ENCODE data around the gene TEKT5. TPM values are rescaled to one million over a fixed set of nuclear protein-coding genes. Genes with fewer than 3 reads are reported as not detected.
A peak's percentile ranks its signal among the peaks of the same experiment; 100 is the strongest.

The TEKT5 gene
- polyA plus RNA-seq, 3 donors: 0.16 TPM; not detected in 2

GRCh38 chr16:10597187-10597601 lies 97.5 kb downstream of the TEKT5 start:
- no peak for TF ChIP-seq CTCF (IDR thresholded peaks at IDR 0.05)
- DNase-seq: peak in 1 of 3 donors; percentile 24
- Histone ChIP-seq H3K4me2 (replicated peaks; ENCODE audit: extremely low read depth, low read length, poor library complexity, severe bottlenecking) (no peak overlapping the region), H3K4me3 (replicated peaks in 1 of 3; ENCODE audit: low read depth in 2 of 3, low read length in 3 of 3) (no peak overlapping the region), H3K27me3 (ENCODE audit: control insufficient read depth in 2 of 2, insufficient read depth in 2 of 2, low read length in 2 of 2) (no peaks in the 10 kb centered on the region), H3K36me3 (replicated peaks in 1 of 2; ENCODE audit: control insufficient read depth in 1 of 2, insufficient read depth in 2 of 2, low read length in 2 of 2) (no peaks in the 10 kb centered on the region), H2AFZ (ENCODE audit: insufficient read depth, low read depth, low read length, poor library complexity, severe bottlenecking) (no peak overlapping the region), H3K9ac (ENCODE audit: insufficient read depth, low read length, poor library complexity, severe bottlenecking) (no peak overlapping the region), H3K9me3 (replicated peaks in 1 of 2; ENCODE audit: control insufficient read depth in 1 of 2, insufficient read depth in 1 of 2, low read length in 2 of 2) (no peaks in the 10 kb centered on the region), H3K79me2 (ENCODE audit: insufficient read depth, low read length) (no peaks in the 10 kb centered on the region), H3K27ac (ENCODE audit: low read depth in 1 of 2, low read length in 2 of 2) (no peak overlapping the region), H4K20me1 (ENCODE audit: insufficient read depth, low read length) (no peaks in the 10 kb centered on the region), H3K4me1 (ENCODE audit: control insufficient read depth in 1 of 2, insufficient read depth in 2 of 2, low read length in 2 of 2) (peaks cover 7 to 13% of the 10 kb centered on the region in 2 donors)
- 59% methylated on average over 3 of the region's 3 CpGs for WGBS (ENCODE audit: insufficient coverage)
- intact Hi-C loops (cut with micrococcal nuclease): no loop called here
- H3K27me3 Mint-ChIP-seq (ENCODE audit: low read depth in 3 of 3): peaks cover 6 to 15% (median 12%) of the 10 kb centered on the region in 3 donors
- no peaks in the 10 kb centered on the region for H3K4me1 Mint-ChIP-seq
- no peak overlapping the region for H3K27ac Mint-ChIP-seq
- peak overlapping the region in 1 of 2 donors; percentile 26 for H3K4me3 Mint-ChIP-seq
- H3K36me3 Mint-ChIP-seq: no peaks in the 10 kb centered on the region
- H3K9me3 Mint-ChIP-seq: peaks cover 0 to 4% (median 3%) of the 10 kb centered on the region in 7 donors

- H3K27me3 Mint-ChIP-seq (ENCODE audit: low read depth in 3 of 3): peaks cover 6 to 17% (median 10%) of the 10 kb centered on the region in 3 donors
- Histone ChIP-seq H3K4me1 (ENCODE audit: control insufficient read depth in 1 of 2, insufficient read depth in 2 of 2, low read length in 2 of 2) (peaks cover 7 to 13% of the 10 kb centered on the region in 2 donors), H2AFZ (ENCODE audit: insufficient read depth, low read depth, low read length, poor library complexity, severe bottlenecking) (no peak overlapping the region), H4K20me1 (ENCODE audit: insufficient read depth, low read length) (no peaks in the 10 kb centered on the region), H3K27ac (ENCODE audit: low read depth in 1 of 2, low read length in 2 of 2) (no peak overlapping the region), H3K9me3 (replicated peaks in 1 of 2; ENCODE audit: control insufficient read depth in 1 of 2, insufficient read depth in 1 of 2, low read length in 2 of 2) (no peaks in the 10 kb centered on the region), H3K79me2 (ENCODE audit: insufficient read depth, low read length) (no peaks in the 10 kb centered on the region), H3K27me3 (ENCODE audit: control insufficient read depth in 2 of 2, insufficient read depth in 2 of 2, low read length in 2 of 2) (no peaks in the 10 kb centered on the region), H3K36me3 (replicated peaks in 1 of 2; ENCODE audit: control insufficient read depth in 1 of 2, insufficient read depth in 2 of 2, low read length in 2 of 2) (no peaks in the 10 kb centered on the region), H3K4me2 (replicated peaks; ENCODE audit: extremely low read depth, low read length, poor library complexity, severe bottlenecking) (no peak overlapping the region), H3K9ac (ENCODE audit: insufficient read depth, low read length, poor library complexity, severe bottlenecking) (no peak overlapping the region), H3K4me3 (replicated peaks in 1 of 3; ENCODE audit: low read depth in 2 of 3, low read length in 3 of 3) (no peak overlapping the region)
- H3K27ac Mint-ChIP-seq: no peak overlapping the region
- peak in 1 of 3 donors; percentile 19 for DNase-seq
- TF ChIP-seq CTCF (IDR thresholded peaks at IDR 0.05): no peak
- no peaks in the 10 kb centered on the region for H3K4me1 Mint-ChIP-seq
- intact Hi-C loops (cut with micrococcal nuclease): no loop called here
- WGBS (ENCODE audit: insufficient coverage): 80% methylated on average over 8 of the region's 9 CpGs
- H3K4me3 Mint-ChIP-seq: no peak overlapping the region
- H3K9me3 Mint-ChIP-seq: peaks cover 0 to 4% (median 3%) of the 10 kb centered on the region in 7 donors
- H3K36me3 Mint-ChIP-seq: no peaks in the 10 kb centered on the region
Observed at GRCh38 chr16:10594312-10594950, 100.3 kb downstream of the TEKT5 start.
